AG04449 (cell line): ENCODE measurements around the gene DDX25.
A peak's percentile ranks its signal among the peaks of the same experiment; 100 is the strongest.

Experiments
- CTCF ChIA-PET: fragments of 350-600 bp; formaldehyde crosslinking; extraction: SDS; loops from one replicate; lab custom pipeline; 2021; ENCODE audit warnings: antibody characterized with exemption; lab: Yijun Ruan, JAX
- POLR2A ChIA-PET: fragments of 400-600, 350-600 bp; formaldehyde crosslinking; extraction: SDS; loops from one replicate; lab custom pipeline; 2020; ENCODE audit warnings: antibody characterized with exemption, inconsistent platforms; lab: Yijun Ruan, JAX
- DNase-seq: peaks from one replicate; pipeline ENCODE4 v3.0.0-alpha.2; 2010; ENCODE audit warnings: low read depth, low spot score
- H3K4me3 ChIP-seq: 2 replicates; pipeline ENCODE4 v1.5.1; 2011; ENCODE audit warnings: low read depth, mild to moderate bottlenecking, control low read depth, low read length
- CTCF ChIP-seq: IDR thresholded peaks from one replicate; pipeline ENCODE4 v1.5.1; 2011; ENCODE audit warnings: mild to moderate bottlenecking, moderate library complexity, low read length, control low read depth, inconsistent platforms; ENCODE audit not compliant: insufficient read depth; ENCODE audit errors: missing control alignments

Gene DDX25

GRCh38 chr11:125873881-125874555, 30.3 kb upstream of the DDX25 start:
- TF ChIP-seq CTCF: no peak
- CTCF ChIA-PET: interaction anchor here (1.1 to 1.3 kb wide), 4 partner anchors 183 to 913 kb away, joined by 3 read pairs; no protein-coding TSS in a partner anchor
- POLR2A ChIA-PET: no interaction called here
- no peak for DNase-seq
- no peak overlapping the region for H3K4me3 ChIP-seq

GRCh38 chr11:125874556-125875124, 29.7 kb upstream of the DDX25 start:
- no peak for DNase-seq
- TF ChIP-seq CTCF: peak; percentile 81
- ChIA-PET POLR2A (no interaction called here), CTCF (interaction anchor here (0.5 to 1.7 kb wide), 12 partner anchors 9 to 913 kb away, joined by 3 to 9 read pairs (median 3); partner anchors contain the start of gene HYLS1)
- no peak overlapping the region for H3K4me3 ChIP-seq

GRCh38 chr11:125881291-125881690, 23.0 kb upstream of the DDX25 start:
- no peak for TF ChIP-seq CTCF
- DNase-seq: no peak
- ChIA-PET CTCF (interaction anchor here (0.6 kb wide), 1 partner anchor 1045 kb away, joined by 3 read pairs; no protein-coding TSS in a partner anchor), POLR2A (no interaction called here)
- H3K4me3 ChIP-seq: no peak overlapping the region

GRCh38 chr11:125883375-125883774, 20.9 kb upstream of the DDX25 start:
- POLR2A ChIA-PET: no interaction called here
- no peak overlapping the region for H3K4me3 ChIP-seq
- CTCF ChIA-PET: interaction anchor here (0.9 kb wide), 1 partner anchor 8 kb away, joined by 3 read pairs; no protein-coding TSS in a partner anchor
- no peak for TF ChIP-seq CTCF
- DNase-seq: no peak

GRCh38 chr11:125886997-125887372, 17.3 kb upstream of the DDX25 start:
- POLR2A ChIA-PET: interaction anchor here (1.5 kb wide), 2 partner anchors 9 to 16 kb away, joined by 4 to 7 read pairs; partner anchors contain the start of gene PUS3
- TF ChIP-seq CTCF: no peak
- no peak for DNase-seq
- CTCF ChIA-PET: interaction anchor here (1.3 to 1.9 kb wide), 3 partner anchors 9 to 11 kb away, joined by 4 to 9 read pairs (median 6); no protein-coding TSS in a partner anchor
- H3K4me3 ChIP-seq: peak overlapping the region; percentile 92
